ENCODE results near the gene OBSCN.
A peak's percentile ranks its signal among the peaks of the same experiment; 100 is the strongest.
"Not testable (repeated sequence)": the region's sequence is repeated elsewhere in the genome, so short reads cannot be mapped to it uniquely, and the experiment has no call there.

The OBSCN gene

GRCh38 chr1:228264090-228264829, 56.4 kb downstream of the OBSCN start:
- DNase-seq: no peak

- no peak for DNase-seq
Observed at GRCh38 chr1:228265167-228265566, 57.3 kb downstream of the OBSCN start.

- DNase-seq: no peak
Observed at GRCh38 chr1:228267962-228268880, 60.4 kb downstream of the OBSCN start.

GRCh38 chr1:228268881-228269265, 61.0 kb downstream of the OBSCN start:
- no peak for DNase-seq

GRCh38 chr1:228269431-228269830, 61.6 kb downstream of the OBSCN start:
- DNase-seq: not testable (repeated sequence)

GRCh38 chr1:228270032-228270431, 62.2 kb downstream of the OBSCN start:
- no peak for DNase-seq

- DNase-seq: no peak
Observed at GRCh38 chr1:228271701-228272251, 63.9 kb downstream of the OBSCN start.

GRCh38 chr1:228272331-228272791, 64.5 kb downstream of the OBSCN start:
- no peak for DNase-seq

- no peak for DNase-seq
Observed at GRCh38 chr1:228272831-228273571, 65.2 kb downstream of the OBSCN start.

GRCh38 chr1:228273720-228274451, 66.0 kb downstream of the OBSCN start:
- DNase-seq: no peak

- no peak for DNase-seq
Observed at GRCh38 chr1:228274452-228275178, 66.8 kb downstream of the OBSCN start.

- DNase-seq: no peak
Observed at GRCh38 chr1:228275179-228275429, 67.3 kb downstream of the OBSCN start.

GRCh38 chr1:228275430-228276173, 67.8 kb downstream of the OBSCN start:
- peak; percentile 88 for DNase-seq

GRCh38 chr1:228276174-228276831, 68.5 kb downstream of the OBSCN start:
- DNase-seq: no peak

GRCh38 chr1:228276901-228277490, 69.2 kb downstream of the OBSCN start:
- no peak for DNase-seq

GRCh38 chr1:228277491-228278431, 69.9 kb downstream of the OBSCN start:
- no peak for DNase-seq

GRCh38 chr1:228278432-228278941, 70.6 kb downstream of the OBSCN start:
- DNase-seq: no peak

GRCh38 chr1:228279011-228279721, 71.3 kb downstream of the OBSCN start:
- no peak for DNase-seq
